ENCODE data around the gene DKK1. TPM values are rescaled to one million over a fixed set of nuclear protein-coding genes. Genes with fewer than 3 reads are reported as not detected.

DKK1 gene
- total RNA-seq, 1 experiment from 2014 or later = 122 TPM

- intact Hi-C loops (cut with micrococcal nuclease; ENCODE audit: unreplicated experiment) = no loop called here
- DNase-seq = no peak
- no peaks in the 10 kb centered on the region for H3K27me3 Mint-ChIP-seq (ENCODE audit: unreplicated experiment)
- no peak overlapping the region for H3K4me3 Mint-ChIP-seq (ENCODE audit: low read depth, unreplicated experiment)
- TF ChIP-seq CTCF (IDR thresholded peaks at IDR 0.05; ENCODE audit: unreplicated experiment) = no peak
- CTCF ChIA-PET = no interaction called here
- H3K4me1 Mint-ChIP-seq (ENCODE audit: low read depth, unreplicated experiment) = no peaks in the 10 kb centered on the region
- H3K9me3 Mint-ChIP-seq (ENCODE audit: low read depth, unreplicated experiment) = no peaks in the 10 kb centered on the region
- no peak overlapping the region for H3K27ac Mint-ChIP-seq (ENCODE audit: unreplicated experiment)
- no peaks in the 10 kb centered on the region for H3K36me3 Mint-ChIP-seq (ENCODE audit: insufficient read depth, unreplicated experiment)
- BruUV-seq (replicated peaks) = no TSS peak
Measured at GRCh38 chr10:52297747-52298146, 16.3 kb upstream of the DKK1 start.

GRCh38 chr10:52300599-52301277 is 13.3 kb upstream of the DKK1 start:
- no peak for DNase-seq
- TF ChIP-seq CTCF (IDR thresholded peaks at IDR 0.05; ENCODE audit: unreplicated experiment) = no peak
- Mint-ChIP-seq H3K36me3 (ENCODE audit: insufficient read depth, unreplicated experiment) (no peaks in the 10 kb centered on the region), H3K9me3 (ENCODE audit: low read depth, unreplicated experiment) (no peaks in the 10 kb centered on the region), H3K27ac (ENCODE audit: unreplicated experiment) (no peak overlapping the region), H3K4me3 (ENCODE audit: low read depth, unreplicated experiment) (no peak overlapping the region), H3K27me3 (ENCODE audit: unreplicated experiment) (no peaks in the 10 kb centered on the region), H3K4me1 (ENCODE audit: low read depth, unreplicated experiment) (no peaks in the 10 kb centered on the region)
- CTCF ChIA-PET = no interaction called here
- no TSS peak for BruUV-seq (replicated peaks)
- intact Hi-C loops (cut with micrococcal nuclease; ENCODE audit: unreplicated experiment) = no loop called here

GRCh38 chr10:52308251-52309031 is 5.6 kb upstream of the DKK1 start:
- no TSS peak for BruUV-seq (replicated peaks)
- Mint-ChIP-seq H3K4me1 (ENCODE audit: low read depth, unreplicated experiment) (peaks cover 33% of the 10 kb centered on the region), H3K27me3 (ENCODE audit: unreplicated experiment) (no peaks in the 10 kb centered on the region), H3K27ac (ENCODE audit: unreplicated experiment) (no peak overlapping the region), H3K4me3 (ENCODE audit: low read depth, unreplicated experiment) (peak overlapping the region; percentile 70), H3K9me3 (ENCODE audit: low read depth, unreplicated experiment) (no peaks in the 10 kb centered on the region), H3K36me3 (ENCODE audit: insufficient read depth, unreplicated experiment) (peaks cover 15% of the 10 kb centered on the region)
- intact Hi-C loops (cut with micrococcal nuclease; ENCODE audit: unreplicated experiment) = loop anchor here (1.0 to 2.0 kb wide), 5 partner anchors 181 to 472 kb away; no protein-coding TSS in a partner anchor
- TF ChIP-seq CTCF (IDR thresholded peaks at IDR 0.05; ENCODE audit: unreplicated experiment) = peak; percentile 79
- DNase-seq = peak; percentile 74
- CTCF ChIA-PET = interaction anchor here (0.9 to 4.8 kb wide), 7 partner anchors 11 to 336 kb away, joined by 3 to 49 read pairs (median 6); no protein-coding TSS in a partner anchor

- H3K4me3 Mint-ChIP-seq (ENCODE audit: low read depth, unreplicated experiment) = peak overlapping the region; percentile 87
Measured at GRCh38 chr10:52312942-52313255, 1.2 kb upstream of the DKK1 start.

More at GRCh38 chr10:52312942-52313255, 1.2 kb upstream of the DKK1 start:
- no TSS peak for BruUV-seq (replicated peaks)
- Mint-ChIP-seq H3K4me1 (ENCODE audit: low read depth, unreplicated experiment) (peaks cover 45% of the 10 kb centered on the region), H3K9me3 (ENCODE audit: low read depth, unreplicated experiment) (no peaks in the 10 kb centered on the region), H3K36me3 (ENCODE audit: insufficient read depth, unreplicated experiment) (peaks cover 59% of the 10 kb centered on the region), H3K27ac (ENCODE audit: unreplicated experiment) (peak overlapping the region; percentile 74), H3K27me3 (ENCODE audit: unreplicated experiment) (no peaks in the 10 kb centered on the region)
- DNase-seq = no peak
- intact Hi-C loops (cut with micrococcal nuclease; ENCODE audit: unreplicated experiment) = no loop called here
- no peak for TF ChIP-seq CTCF (IDR thresholded peaks at IDR 0.05; ENCODE audit: unreplicated experiment)
- CTCF ChIA-PET = interaction anchor here (1.0 to 4.1 kb wide), 3 partner anchors 79 to 254 kb away, joined by 4 to 70 read pairs (median 16); no protein-coding TSS in a partner anchor
